ENCODE measurements around the gene EIF3K.
"Not testable (repeated sequence)": the region's sequence is repeated elsewhere in the genome, so short reads cannot be mapped to it uniquely, and the experiment has no call there.

DNA sequence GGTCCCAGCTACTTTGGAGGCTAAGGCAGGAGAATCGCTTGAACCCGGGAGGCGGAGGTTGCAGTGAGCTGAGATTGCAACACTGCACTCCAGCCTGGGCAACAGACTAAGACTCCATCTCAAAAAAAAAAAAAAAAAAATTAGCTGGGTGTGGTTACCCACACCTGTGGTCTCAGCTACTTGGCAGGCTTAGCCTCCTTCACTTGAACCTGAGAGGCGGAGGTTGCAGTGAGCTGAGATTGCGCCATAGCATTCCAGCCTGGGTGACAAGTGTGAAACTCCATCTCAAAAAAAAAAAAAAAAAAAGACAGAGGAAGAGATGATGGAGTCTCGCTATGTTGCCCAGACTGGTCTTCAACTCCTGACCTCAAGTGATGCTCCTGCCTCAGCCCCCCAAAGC lies 39.7 kb upstream of the EIF3K start:
- TF ChIP-seq, protein P1, sequence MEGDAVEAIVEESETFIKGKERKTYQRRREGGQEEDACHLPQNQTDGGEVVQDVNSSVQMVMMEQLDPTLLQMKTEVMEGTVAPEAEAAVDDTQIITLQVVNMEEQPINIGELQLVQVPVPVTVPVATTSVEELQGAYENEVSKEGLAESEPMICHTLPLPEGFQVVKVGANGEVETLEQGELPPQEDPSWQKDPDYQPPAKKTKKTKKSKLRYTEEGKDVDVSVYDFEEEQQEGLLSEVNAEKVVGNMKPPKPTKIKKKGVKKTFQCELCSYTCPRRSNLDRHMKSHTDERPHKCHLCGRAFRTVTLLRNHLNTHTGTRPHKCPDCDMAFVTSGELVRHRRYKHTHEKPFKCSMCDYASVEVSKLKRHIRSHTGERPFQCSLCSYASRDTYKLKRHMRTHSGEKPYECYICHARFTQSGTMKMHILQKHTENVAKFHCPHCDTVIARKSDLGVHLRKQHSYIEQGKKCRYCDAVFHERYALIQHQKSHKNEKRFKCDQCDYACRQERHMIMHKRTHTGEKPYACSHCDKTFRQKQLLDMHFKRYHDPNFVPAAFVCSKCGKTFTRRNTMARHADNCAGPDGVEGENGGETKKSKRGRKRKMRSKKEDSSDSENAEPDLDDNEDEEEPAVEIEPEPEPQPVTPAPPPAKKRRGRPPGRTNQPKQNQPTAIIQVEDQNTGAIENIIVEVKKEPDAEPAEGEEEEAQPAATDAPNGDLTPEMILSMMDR (IDR thresholded peaks at IDR 0.05): not testable (repeated sequence)
- TF ChIP-seq POLR2A (IDR thresholded peaks at IDR 0.05): not testable (repeated sequence)
